MM.1S (cell line): Measurements from ENCODE around the gene GTF3C4.

Experiments used
- DNase-seq: peaks from one replicate; pipeline ENCODE4 v3.0.0-alpha.2; 2015
- H2AFZ ChIP-seq: fragments of 300-600 bp; sonication (generic); 2 replicates; pipeline ENCODE4 v1.6.0; 2016; ENCODE audit warnings: antibody characterized with exemption, low read length
- H3F3A ChIP-seq: fragments of 300-600 bp; sonication (generic); 2 replicates; pipeline ENCODE4 v1.6.1; 2016; ENCODE audit warnings: mild to moderate bottlenecking, antibody characterized with exemption, low read length, moderate library complexity, mixed read lengths; ENCODE audit not compliant: insufficient read depth
- H3K27ac ChIP-seq: fragments of 300-600 bp; sonication (generic); 2 replicates; pipeline ENCODE4 v1.5.1; 2016; ENCODE audit warnings: mild to moderate bottlenecking, low read length
- H3K27me3 ChIP-seq: fragments of 300-600 bp; sonication (generic); replicated peaks from 2 replicates; pipeline ENCODE4 v1.6.0; 2016; ENCODE audit warnings: low read length; ENCODE audit not compliant: insufficient read depth
- H3K36me3 ChIP-seq: fragments of 300-600 bp; sonication (generic); replicated peaks from 2 replicates; pipeline ENCODE4 v1.6.1; 2016; ENCODE audit warnings: mild to moderate bottlenecking, low read length, mixed read lengths; ENCODE audit not compliant: insufficient read depth
- H3K4me1 ChIP-seq: fragments of 300-600 bp; sonication (generic); 2 replicates; pipeline ENCODE4 v1.6.1; 2016; ENCODE audit warnings: low read length, mixed read lengths
- H3K4me2 ChIP-seq: fragments of 300-600 bp; sonication (generic); 2 replicates; pipeline ENCODE4 v1.6.0; 2016; ENCODE audit warnings: low read depth, low read length
- H3K4me3 ChIP-seq: fragments of 300-600 bp; sonication (generic); 2 replicates; pipeline ENCODE4 v1.5.1; 2016; ENCODE audit warnings: low read length, mixed read lengths
- H3K79me2 ChIP-seq: fragments of 300-600 bp; sonication (generic); 2 replicates; pipeline ENCODE4 v1.6.1; 2016; ENCODE audit warnings: mixed run types, low read length, mixed read lengths
- H3K9ac ChIP-seq: fragments of 300-600 bp; sonication (generic); 2 replicates; pipeline ENCODE4 v1.6.1; 2016; ENCODE audit warnings: low read length, mixed read lengths
- H3K9me2 ChIP-seq: fragments of 300-600 bp; sonication (generic); replicated peaks from 2 replicates; pipeline ENCODE4 v1.6.1; 2016; ENCODE audit warnings: mild to moderate bottlenecking, low read length, mixed read lengths; ENCODE audit not compliant: insufficient read depth
- H3K9me3 ChIP-seq: fragments of 300-600 bp; sonication (generic); replicated peaks from 2 replicates; pipeline ENCODE4 v1.6.1; 2016; ENCODE audit warnings: mild to moderate bottlenecking, low read length, mixed read lengths; ENCODE audit not compliant: insufficient read depth
- H4K20me1 ChIP-seq: fragments of 300-600 bp; sonication (generic); 2 replicates; pipeline ENCODE4 v1.6.1; 2016; ENCODE audit warnings: mild to moderate bottlenecking, low read length, moderate library complexity, mixed read lengths; ENCODE audit not compliant: insufficient read depth
- CTCF ChIP-seq: fragments of 300-600 bp; sonication (generic); IDR thresholded peaks from 2 replicates; pipeline ENCODE4 v1.5.1; 2016; ENCODE audit warnings: antibody characterized with exemption, low read length, mixed read lengths
- EZH2 ChIP-seq: fragments of 300-600 bp; sonication (generic); optimal IDR thresholded peaks from 2 replicates; pipeline ENCODE3; 2017; ENCODE audit warnings: low read depth, mild to moderate bottlenecking, antibody characterized with exemption, low read length, mixed read lengths
- EZH2phosphoT487 ChIP-seq: fragments of 300-600 bp; sonication (generic); IDR thresholded peaks from 2 replicates; pipeline ENCODE4 v1.6.1; 2018; ENCODE audit warnings: antibody characterized with exemption, low read length

Gene GTF3C4

GRCh38 chr9:132627106-132627505, 43.2 kb upstream of the GTF3C4 start:
- Histone ChIP-seq H3K9ac (no peak overlapping the region), H3K4me2 (no peak overlapping the region), H3K9me3 (no peaks in the 10 kb centered on the region), H3K36me3 (no peaks in the 10 kb centered on the region; the same call in 1 of the 2 replicates), H3K27ac (no peak overlapping the region), H3K79me2 (no peaks in the 10 kb centered on the region), H3K4me1 (no peaks in the 10 kb centered on the region), H3K4me3 (no peak overlapping the region), H3F3A (no peaks in the 10 kb centered on the region), H3K9me2 (no peaks in the 10 kb centered on the region), H3K27me3 (no peaks in the 10 kb centered on the region), H4K20me1 (no peaks in the 10 kb centered on the region), H2AFZ (no peak overlapping the region)
- TF ChIP-seq CTCF (no peak), EZH2phosphoT487 (no peak), EZH2 (no peak)
- DNase-seq: no peak

GRCh38 chr9:132627594-132627993, 42.7 kb upstream of the GTF3C4 start:
- TF ChIP-seq EZH2phosphoT487 (no peak), EZH2 (no peak)

GRCh38 chr9:132628746-132629145, 41.5 kb upstream of the GTF3C4 start:
- Histone ChIP-seq H3K4me1 (no peaks in the 10 kb centered on the region), H4K20me1 (no peaks in the 10 kb centered on the region), H3K27me3 (no peaks in the 10 kb centered on the region), H3K27ac (no peak overlapping the region), H3K4me2 (no peak overlapping the region), H3K9me2 (no peaks in the 10 kb centered on the region), H3K9me3 (no peaks in the 10 kb centered on the region), H3K79me2 (no peaks in the 10 kb centered on the region), H3K36me3 (no peaks in the 10 kb centered on the region; the same call in 1 of the 2 replicates), H3K9ac (no peak overlapping the region), H2AFZ (no peak overlapping the region), H3F3A (no peaks in the 10 kb centered on the region), H3K4me3 (no peak overlapping the region)
- no peak for TF ChIP-seq EZH2phosphoT487
- TF ChIP-seq CTCF: no peak
- no peak for DNase-seq

More at GRCh38 chr9:132627594-132627993, 42.7 kb upstream of the GTF3C4 start:
- Histone ChIP-seq H3K9me2 (no peaks in the 10 kb centered on the region), H3K79me2 (no peaks in the 10 kb centered on the region), H2AFZ (no peak overlapping the region), H3K27ac (no peak overlapping the region), H3K4me2 (no peak overlapping the region), H3K9ac (no peak overlapping the region), H3K27me3 (no peaks in the 10 kb centered on the region), H3K4me1 (no peaks in the 10 kb centered on the region), H4K20me1 (no peaks in the 10 kb centered on the region), H3K36me3 (no peaks in the 10 kb centered on the region; the same call in 1 of the 2 replicates), H3K9me3 (no peaks in the 10 kb centered on the region), H3F3A (no peaks in the 10 kb centered on the region), H3K4me3 (no peak overlapping the region)
- no peak for DNase-seq

- no peak for DNase-seq
- Histone ChIP-seq H4K20me1 (no peaks in the 10 kb centered on the region), H3K27ac (no peak overlapping the region), H3K4me3 (no peak overlapping the region), H3K36me3 (no peaks in the 10 kb centered on the region; the same call in 1 of the 2 replicates), H3F3A (no peaks in the 10 kb centered on the region), H3K79me2 (no peaks in the 10 kb centered on the region), H3K9me2 (no peaks in the 10 kb centered on the region), H2AFZ (no peak overlapping the region), H3K9ac (no peak overlapping the region), H3K9me3 (no peaks in the 10 kb centered on the region), H3K4me2 (no peak overlapping the region), H3K27me3 (no peaks in the 10 kb centered on the region), H3K4me1 (no peaks in the 10 kb centered on the region)
- TF ChIP-seq EZH2 (no peak), EZH2phosphoT487 (no peak), CTCF (no peak)
Observed at GRCh38 chr9:132630116-132630515, 40.1 kb upstream of the GTF3C4 start.
